GM19452 (cell line): ENCODE measurements around the gene OGA.

Source experiments
- ATAC-seq: cut with Tn5 transposase; IDR thresholded peaks from one replicate; pipeline ENCODE4 v1.9.1; 2021; ENCODE audit not compliant: unreplicated experiment

OGA gene

GRCh38 chr10:101837748-101838147, 19.5 kb upstream of the OGA start:
- ATAC-seq: no peak

DNA sequence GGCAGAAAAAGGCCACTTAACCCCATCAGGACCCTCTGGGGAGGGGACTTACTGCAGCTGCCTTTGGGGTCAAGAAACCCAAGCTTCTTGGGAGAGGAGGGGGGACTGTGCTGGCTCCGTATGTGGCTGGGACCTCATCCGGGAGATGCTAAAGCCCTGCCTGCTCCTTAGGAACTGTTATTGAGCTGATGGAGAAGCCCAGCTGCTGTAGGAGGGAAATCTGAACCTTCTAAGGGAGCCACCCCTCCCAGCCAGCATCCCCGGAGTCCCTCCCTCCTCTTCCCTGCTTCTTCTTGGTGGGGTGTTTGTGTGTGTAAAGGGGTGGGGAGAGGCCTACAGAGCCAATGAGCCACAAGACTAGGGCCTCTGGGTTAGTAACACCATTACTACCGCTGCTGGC, 17.1 kb upstream of the OGA start:
- ATAC-seq: no peak

GRCh38 chr10:101834341-101834740, 16.1 kb upstream of the OGA start:
- no peak for ATAC-seq

- ATAC-seq: no peak
Measured at GRCh38 chr10:101833466-101833865, 15.2 kb upstream of the OGA start.

- no peak for ATAC-seq
Measured at GRCh38 chr10:101832325-101832771, 14.1 kb upstream of the OGA start.

DNA sequence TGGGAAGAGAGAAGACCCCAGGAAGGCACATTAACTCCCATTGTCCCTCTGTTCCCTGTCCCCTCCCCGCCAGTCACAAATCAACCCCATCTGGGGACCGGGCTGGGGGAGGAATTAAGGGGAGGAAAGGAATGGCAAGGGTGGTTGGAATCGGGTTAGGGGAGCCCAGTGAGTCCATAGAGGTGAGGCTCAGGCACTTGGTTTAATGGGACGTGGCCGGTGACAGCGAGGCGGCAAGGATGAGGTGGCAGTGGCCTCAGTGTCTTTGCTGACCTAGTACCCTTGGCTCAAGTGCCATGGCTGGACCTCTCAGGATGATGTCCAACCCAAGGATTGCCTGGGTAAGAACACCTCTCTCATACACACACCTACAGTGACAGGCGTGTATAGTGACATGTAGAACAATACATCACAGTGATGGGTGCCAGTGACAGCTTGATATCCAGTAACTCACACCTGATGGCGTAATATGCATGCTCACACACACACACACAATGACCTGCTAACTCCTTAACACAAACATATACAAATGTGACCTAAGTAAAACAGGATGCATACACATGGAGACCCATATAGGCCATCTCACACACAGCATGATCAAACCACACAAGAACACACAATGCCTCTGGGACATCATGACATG, 13.0 kb upstream of the OGA start:
- no peak for ATAC-seq

DNA sequence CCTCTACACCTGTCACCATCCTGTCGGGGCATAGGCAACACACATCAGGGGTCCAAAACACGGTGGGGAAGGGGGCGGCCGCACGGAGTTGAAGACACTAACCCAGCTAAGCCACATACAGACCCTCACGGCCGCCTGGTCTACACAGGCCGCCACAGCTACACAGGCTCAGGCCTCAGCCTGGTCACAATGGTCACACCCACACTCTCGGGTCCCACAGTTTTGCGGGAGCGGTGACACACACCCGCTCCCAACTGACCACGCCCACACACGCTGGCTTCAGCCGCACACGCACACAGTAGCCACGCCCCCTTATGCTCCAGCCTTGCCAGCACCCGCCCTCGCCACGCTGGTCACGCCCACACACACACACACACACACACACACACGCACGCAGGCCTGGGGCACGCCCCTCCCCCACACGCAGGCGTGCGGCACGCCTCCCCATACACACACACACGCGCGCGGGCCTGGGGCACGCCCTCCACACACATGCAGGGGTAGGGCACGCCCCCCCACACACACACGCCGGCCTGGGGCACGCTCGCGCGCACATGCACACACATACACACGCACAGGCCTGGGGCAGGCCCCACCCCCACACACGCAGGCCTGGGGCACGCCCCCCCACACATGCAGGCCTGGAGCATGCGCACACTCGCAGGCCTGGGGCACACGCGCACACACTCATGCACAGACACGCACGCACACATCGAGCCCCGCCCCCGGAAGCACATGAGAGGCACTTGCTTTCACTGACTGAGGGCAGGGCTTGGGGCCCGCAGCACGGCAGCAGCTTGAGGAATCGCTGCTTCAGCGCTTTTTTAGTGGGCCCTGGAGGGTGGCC, 12.3 kb upstream of the OGA start:
- ATAC-seq: peak; percentile 62

DNA sequence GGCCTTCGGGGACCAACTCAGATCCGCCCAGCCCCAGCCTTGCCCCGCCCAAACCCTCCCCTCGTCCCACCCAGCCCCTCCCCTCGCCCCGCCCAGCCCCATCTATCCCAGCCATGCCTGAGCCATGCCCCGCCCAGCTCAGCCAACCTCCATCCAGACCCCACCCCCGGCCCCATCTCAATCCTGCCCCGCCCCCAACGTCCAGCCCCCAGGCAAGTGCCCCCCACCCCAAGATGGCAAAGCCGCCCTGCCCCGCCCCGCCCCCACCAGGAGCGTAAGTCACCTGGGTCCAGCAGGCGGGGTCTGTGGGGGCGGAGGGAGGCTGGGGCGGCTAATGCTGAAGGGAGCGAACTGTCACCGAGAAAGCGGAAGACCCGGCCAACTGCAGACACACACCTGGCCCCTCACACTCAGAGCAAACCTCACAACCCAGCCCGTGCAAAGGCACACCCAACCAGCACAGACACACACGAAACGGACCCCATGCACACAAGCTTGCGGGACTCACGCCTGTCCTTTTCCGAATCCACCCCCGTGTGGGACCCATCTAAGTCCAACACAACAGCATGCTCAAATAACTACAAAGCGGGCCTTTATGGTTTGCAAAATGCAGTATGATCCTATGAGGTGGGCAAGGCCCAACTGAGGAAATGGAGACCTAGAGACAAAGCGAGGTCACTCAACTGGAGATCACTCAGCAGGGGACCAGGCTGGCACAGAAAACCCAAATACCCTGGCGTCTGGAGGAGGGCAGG, 11.5 kb upstream of the OGA start:
- peak; percentile 19 for ATAC-seq

- no peak for ATAC-seq
Measured at GRCh38 chr10:101828766-101829551, 10.7 kb upstream of the OGA start.

GRCh38 chr10:101827919-101828600, 9.8 kb upstream of the OGA start:
- no peak for ATAC-seq

DNA sequence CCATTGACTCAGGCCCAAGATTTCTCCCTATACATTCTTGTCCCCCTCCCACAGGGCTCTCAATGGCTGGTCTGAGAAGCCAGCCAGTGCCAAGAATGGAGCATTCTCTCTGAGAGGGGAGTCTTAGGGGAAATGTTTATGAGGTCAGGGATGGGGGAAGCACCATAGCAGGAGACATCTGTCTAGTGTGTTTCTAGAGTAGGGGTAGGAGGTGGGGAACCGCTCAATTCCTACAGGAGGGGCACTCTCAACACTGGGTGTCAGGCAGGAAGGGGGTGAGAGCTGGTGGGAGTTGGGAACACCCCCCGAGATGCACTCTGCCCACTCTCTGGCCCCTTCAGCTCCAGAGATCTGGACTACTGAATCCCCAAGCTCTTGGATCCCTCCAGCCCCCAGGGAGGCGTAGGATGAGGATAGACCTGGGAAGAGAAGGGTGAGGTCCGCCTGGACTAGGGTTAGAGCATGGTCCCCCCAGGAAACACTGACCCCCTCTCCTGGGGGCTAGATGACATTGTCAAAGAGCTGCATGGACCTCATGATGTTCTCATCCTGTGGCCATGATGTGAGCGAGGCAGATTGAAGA, 8.7 kb upstream of the OGA start:
- no peak for ATAC-seq

DNA sequence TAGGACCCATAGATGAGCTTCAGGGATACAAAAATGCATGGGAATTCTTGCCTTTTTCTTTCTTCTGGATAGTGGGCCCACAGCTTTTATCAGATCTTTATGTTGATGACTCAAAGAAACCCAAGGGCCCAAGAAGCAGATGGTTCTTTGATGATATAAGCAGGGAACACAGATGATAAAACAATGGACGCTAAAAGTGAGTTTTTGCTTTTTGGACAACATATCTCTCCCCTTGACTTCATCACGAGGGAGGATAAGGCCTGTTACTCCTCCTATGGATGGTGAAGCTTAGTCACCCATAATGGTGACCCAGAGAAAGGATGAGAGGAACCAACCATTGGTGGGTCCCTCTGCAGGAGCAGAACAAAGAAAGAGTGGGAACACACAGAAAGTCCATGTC, 6.5 kb upstream of the OGA start:
- no peak for ATAC-seq

DNA sequence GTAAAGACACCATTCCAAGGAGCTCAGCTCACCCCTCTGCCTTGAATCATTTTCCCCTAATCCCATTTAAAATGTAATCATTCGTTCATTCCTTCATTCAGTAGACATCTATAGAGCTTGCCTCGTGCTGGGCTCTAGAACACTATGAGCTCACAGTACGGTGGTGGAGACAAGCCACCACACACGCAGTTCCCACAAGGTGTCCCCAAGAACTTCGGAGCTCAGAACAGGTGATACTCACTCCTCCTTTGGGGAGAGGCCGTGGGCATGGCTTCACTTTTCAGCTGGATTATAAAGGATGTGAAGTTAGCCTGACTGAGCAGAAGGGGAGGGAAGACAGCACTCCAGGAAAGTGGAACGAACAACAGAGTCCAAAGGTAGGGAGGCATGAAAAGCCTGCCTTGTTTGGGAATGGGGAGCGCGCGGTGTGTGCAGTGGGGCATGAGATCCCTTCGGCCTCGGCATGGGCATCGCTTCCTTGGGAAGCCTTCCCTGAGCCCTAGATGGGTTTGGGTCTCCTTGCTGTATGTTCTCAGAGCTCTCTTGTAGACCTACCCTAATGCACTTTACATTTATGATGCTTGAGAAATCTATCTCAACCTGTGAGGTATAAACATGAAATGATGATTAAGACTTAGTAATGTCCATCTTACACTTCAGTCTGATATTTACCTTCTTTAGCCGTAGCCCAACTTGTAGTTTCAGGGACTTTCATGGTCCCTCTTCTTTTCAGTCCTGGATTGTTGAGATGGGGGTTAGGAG, 809 bp upstream of the OGA start:
- ATAC-seq: peak; percentile 30

- peak; percentile 4 for ATAC-seq
Measured at GRCh38 chr10:101817337-101818118, 716 bp downstream of the OGA start.

- no peak for ATAC-seq
Measured at GRCh38 chr10:101816913-101817336, 1.3 kb downstream of the OGA start.

DNA sequence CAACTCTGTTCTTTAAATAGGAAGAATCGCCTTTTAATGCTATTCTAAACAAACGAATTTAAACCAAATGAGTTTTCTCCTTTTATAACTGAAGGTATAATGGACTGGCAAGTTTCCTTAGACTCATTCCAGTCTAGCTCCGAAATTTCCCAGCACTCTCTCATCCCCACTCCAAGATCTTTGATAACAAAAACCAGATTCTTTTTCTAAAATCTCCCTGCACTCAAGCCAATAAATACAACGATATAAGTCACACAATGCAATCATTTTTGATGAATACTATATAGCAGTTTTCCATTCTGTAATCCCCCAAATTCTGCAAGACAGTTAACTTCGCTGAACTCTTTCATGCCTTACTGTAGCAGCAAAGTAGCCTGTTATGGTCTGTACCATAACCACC, 1.9 kb downstream of the OGA start:
- ATAC-seq: no peak

- no peak for ATAC-seq
Measured at GRCh38 chr10:101814466-101815071, 3.7 kb downstream of the OGA start.

- ATAC-seq: no peak
Measured at GRCh38 chr10:101812606-101813005, 5.6 kb downstream of the OGA start.
